ENCODE results near the gene ANKRD13B.

Gene ANKRD13B

DNA sequence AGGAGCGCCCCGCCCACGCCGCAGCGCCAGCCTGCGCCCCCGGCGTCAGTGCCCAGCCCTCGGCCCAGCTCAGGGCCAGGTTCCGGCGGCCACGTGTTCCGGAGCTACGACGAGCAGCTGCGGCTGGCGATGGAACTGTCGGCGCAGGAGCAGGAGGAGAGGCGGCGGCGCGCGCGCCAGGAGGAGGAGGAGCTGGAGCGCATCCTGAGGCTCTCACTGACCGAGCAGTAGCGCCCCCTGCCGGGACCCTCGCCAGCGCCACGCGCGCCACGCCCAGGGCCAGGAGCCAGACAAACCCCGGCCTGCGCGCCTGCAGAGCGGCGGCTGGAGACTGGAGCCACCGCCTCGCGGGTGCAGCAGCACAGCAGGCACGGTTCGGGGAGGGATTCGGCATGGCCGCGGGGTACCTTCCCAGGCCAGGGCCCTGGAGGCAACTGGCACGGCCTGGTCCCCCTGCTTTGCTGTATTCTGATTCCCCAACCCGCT, 20.5 kb downstream of the ANKRD13B start:
- DNase-seq (ENCODE audit: low spot score) = peak; percentile 89
- TF ChIP-seq, protein P1, sequence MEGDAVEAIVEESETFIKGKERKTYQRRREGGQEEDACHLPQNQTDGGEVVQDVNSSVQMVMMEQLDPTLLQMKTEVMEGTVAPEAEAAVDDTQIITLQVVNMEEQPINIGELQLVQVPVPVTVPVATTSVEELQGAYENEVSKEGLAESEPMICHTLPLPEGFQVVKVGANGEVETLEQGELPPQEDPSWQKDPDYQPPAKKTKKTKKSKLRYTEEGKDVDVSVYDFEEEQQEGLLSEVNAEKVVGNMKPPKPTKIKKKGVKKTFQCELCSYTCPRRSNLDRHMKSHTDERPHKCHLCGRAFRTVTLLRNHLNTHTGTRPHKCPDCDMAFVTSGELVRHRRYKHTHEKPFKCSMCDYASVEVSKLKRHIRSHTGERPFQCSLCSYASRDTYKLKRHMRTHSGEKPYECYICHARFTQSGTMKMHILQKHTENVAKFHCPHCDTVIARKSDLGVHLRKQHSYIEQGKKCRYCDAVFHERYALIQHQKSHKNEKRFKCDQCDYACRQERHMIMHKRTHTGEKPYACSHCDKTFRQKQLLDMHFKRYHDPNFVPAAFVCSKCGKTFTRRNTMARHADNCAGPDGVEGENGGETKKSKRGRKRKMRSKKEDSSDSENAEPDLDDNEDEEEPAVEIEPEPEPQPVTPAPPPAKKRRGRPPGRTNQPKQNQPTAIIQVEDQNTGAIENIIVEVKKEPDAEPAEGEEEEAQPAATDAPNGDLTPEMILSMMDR (IDR thresholded peaks at IDR 0.05; ENCODE audit: borderline replicate concordance, control extremely low read depth, extremely low read depth, insufficient read depth, missing control alignments) = peak; percentile 96
- in situ Hi-C loops (cut with MboI; ENCODE audit: low sequenced_read_pairs, unreplicated experiment) = no loop called here

DNA sequence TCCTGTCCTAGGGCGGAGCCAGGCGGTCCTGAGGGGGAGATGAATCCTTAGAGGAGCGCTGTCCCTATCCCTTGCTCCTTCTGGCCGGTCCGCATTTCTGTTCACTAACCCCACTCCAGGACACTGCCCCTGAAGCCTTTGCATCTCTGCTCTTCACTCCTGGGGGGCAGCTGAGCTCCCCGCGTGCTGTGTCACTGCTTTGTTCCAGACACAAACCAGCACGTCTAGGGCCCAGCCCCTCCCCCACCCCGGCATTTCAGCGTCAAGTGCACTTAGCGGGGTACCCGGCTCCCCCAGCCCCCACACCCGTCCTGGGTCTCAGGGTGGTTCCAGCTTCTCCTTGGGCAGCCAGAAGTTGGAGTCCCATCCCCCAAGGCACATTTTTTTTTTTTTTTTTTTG, 20.9 kb downstream of the ANKRD13B start:
- DNase-seq (ENCODE audit: low spot score) = no peak
- TF ChIP-seq, protein P1 (IDR thresholded peaks at IDR 0.05; ENCODE audit: borderline replicate concordance, control extremely low read depth, extremely low read depth, insufficient read depth, missing control alignments) = no peak
- in situ Hi-C loops (cut with MboI; ENCODE audit: low sequenced_read_pairs, unreplicated experiment) = no loop called here

DNA sequence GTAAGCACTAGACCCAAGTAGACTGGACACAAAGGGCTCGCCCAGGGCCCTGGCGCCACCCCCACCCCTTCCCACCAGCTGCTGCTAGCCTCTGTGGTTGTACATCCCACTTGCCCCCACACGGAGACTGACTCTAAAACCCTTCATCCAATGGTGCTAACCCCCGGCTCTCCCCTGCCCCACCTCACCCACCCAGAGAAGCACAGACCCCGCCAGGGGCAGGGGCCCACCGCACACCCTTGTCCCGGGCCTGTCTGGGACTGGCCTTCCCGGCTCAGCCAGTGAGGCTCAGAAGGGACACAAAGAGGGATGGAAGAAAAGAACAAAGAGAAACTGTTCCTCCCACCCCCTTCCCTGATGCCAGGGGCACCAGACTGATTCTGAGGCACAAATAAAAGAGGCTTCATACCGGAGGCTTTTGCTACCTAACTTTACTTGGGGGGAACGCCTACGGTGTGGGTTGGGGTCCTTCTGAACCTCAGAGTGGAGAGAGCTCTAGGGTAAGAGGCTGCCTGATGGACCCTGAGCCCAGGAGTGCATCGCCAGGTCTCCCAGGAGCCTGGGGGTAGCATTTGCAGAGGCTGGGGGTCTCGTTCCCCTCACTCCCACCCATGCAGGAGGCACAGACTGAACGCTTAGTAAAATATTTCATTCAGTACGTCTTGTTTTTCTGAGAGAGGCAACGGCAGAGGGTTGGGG, 21.6 kb downstream of the ANKRD13B start:
- DNase-seq (ENCODE audit: low spot score) = no peak
- TF ChIP-seq, protein P1 (IDR thresholded peaks at IDR 0.05; ENCODE audit: borderline replicate concordance, control extremely low read depth, extremely low read depth, insufficient read depth, missing control alignments) = no peak
- in situ Hi-C loops (cut with MboI; ENCODE audit: low sequenced_read_pairs, unreplicated experiment) = no loop called here

DNA sequence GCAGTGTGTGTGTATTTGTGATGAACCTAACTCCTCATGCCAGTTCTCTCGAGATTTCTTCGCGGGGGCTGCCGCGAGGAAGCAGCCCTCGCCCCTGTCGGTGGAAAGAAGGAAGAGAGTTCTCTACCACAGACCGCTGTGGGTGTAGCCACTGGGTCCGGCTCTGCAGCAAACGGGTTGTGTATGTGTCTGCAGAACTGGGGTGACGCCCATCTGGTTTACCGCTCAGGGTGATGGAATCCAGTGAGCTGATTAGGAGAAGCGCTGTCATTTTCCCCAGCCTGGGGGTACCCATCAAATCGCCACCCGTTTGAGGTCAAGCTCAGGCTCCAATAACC, 22.1 kb downstream of the ANKRD13B start:
- DNase-seq (ENCODE audit: low spot score) = peak; percentile 53
- TF ChIP-seq, protein P1 (IDR thresholded peaks at IDR 0.05; ENCODE audit: borderline replicate concordance, control extremely low read depth, extremely low read depth, insufficient read depth, missing control alignments) = no peak
- in situ Hi-C loops (cut with MboI; ENCODE audit: low sequenced_read_pairs, unreplicated experiment) = no loop called here

DNA sequence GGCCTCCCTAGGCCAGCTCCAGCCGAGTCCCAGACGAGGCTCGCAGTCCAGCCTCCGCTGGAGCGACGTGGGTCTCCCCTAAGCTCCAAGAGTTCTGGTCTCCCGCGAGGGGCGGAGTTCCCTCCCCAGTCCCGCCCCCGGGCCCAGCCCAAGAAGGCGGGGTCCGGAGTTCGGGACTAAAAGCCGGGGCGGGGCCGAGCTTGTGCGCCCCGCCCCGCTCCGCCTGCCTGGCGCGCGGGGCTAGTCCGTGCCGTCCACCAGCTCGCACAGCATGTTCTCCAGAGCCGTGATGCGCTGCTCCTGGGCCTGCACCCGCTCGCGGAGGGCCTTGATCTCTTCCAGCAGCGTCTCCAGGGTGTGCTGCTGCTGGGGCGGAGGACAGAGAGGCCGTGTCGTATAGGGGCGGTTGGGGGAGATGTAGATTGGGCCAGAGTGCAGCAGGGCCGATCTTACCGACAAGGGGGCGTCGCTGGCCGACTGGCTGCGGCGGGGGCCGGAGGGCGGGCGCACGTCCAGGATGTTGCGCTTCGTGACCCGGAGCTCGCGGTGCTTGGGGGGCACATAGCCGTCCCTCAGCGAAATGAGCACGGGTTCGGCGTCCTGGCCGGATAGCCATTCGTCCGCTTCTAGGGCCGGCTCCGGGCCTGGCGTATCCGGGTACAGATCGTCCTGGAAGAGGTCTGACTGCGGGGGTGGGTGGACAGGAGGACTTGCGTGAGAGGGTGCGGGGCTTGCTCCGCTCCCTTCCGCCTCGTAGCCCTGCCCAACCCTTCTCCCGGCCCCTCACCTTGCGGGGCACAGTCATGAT, 22.8 kb downstream of the ANKRD13B start:
- in situ Hi-C loops (cut with MboI; ENCODE audit: low sequenced_read_pairs, unreplicated experiment) = no loop called here
- peak; percentile 94 for DNase-seq (ENCODE audit: low spot score)
- TF ChIP-seq, protein P1 (IDR thresholded peaks at IDR 0.05; ENCODE audit: borderline replicate concordance, control extremely low read depth, extremely low read depth, insufficient read depth, missing control alignments) = no peak

DNA sequence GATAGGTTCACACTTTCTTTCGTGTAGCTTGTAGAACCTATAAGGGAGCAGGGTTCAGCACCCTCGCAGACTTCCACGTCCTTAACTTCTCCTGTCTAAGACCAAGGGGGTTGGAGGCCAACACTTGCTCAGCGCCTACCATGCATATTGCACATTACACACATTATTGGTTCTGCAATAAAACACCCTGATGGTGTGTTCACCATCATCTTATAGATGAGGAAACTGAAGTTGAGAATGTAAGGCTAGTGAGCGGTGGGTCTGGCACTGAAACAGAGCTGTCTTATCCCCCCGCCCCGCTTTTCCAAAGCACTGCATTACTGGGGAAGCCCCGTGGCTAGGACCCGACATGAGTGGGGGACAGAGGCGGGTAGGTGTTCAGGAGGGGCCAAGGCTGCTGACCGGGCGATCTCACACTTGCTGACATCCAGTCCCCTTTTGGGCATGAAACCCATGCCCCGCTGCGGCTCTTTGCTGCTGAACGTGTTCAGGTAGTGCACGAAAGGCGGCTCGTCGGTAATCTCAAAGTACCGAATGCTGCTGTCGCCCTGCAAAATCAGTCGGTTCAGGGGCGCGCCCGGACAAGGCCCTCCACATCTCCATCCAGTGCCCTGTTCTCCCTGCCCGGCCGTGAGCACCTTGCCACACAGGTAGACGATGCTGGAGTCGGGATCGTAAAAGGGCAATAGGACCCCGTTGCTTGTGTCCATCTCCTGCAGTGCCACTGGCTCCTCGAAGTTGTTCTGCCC, 23.5 kb downstream of the ANKRD13B start:
- DNase-seq (ENCODE audit: low spot score) = no peak
- in situ Hi-C loops (cut with MboI; ENCODE audit: low sequenced_read_pairs, unreplicated experiment) = no loop called here
- TF ChIP-seq, protein P1 (IDR thresholded peaks at IDR 0.05; ENCODE audit: borderline replicate concordance, control extremely low read depth, extremely low read depth, insufficient read depth, missing control alignments) = no peak

All from GM13976 (cell line).